GM12878 (cell line): ENCODE measurements around the gene HOMER2. TPM values are rescaled to one million over a fixed set of nuclear protein-coding genes. Genes with fewer than 3 reads are reported as not detected.

Source experiments
- ATAC-seq: fragments of 200-7000 bp; cut with Tn5 transposase; 3 replicates; pipeline ENCODE4 v1.9.1; 2020; ENCODE audit warnings: mild to moderate bottlenecking, moderate library complexity
- BruUV-seq: library from RNA; stranded (reverse); fragments of 400-500 nt; replicated peaks from 2 replicates; lab custom pipeline; 2021; lab: Mats Ljungman, UMichigan
- CTCF ChIA-PET: fragments of 300-600 bp; sonication (Branson Sonifier 250); formaldehyde crosslinking; extraction: SDS; loops from one replicate; lab custom pipeline; 2021; ENCODE audit warnings: inconsistent platforms; lab: Yijun Ruan, JAX
- POLR2A ChIA-PET: fragments of 350-600 bp; formaldehyde crosslinking; extraction: SDS; loops from one replicate; lab custom pipeline; 2021; ENCODE audit warnings: inconsistent platforms; lab: Charles Lee
- RAD21 ChIA-PET: fragments of 300-600 bp; sonication (Branson Sonifier 250); formaldehyde crosslinking; loops from one replicate; lab custom pipeline; 2023; ENCODE audit warnings: antibody characterized with exemption; ENCODE audit not compliant: unreplicated experiment; lab: Charles Lee
- SMC1A ChIA-PET: fragments of 300-600 bp; sonication (Branson Sonifier 250); formaldehyde crosslinking; loops from one replicate; lab custom pipeline; 2023; ENCODE audit not compliant: unreplicated experiment, uncharacterized antibody; lab: Charles Lee
- DNase-seq: peaks from one replicate; pipeline ENCODE4 v3.0.0-alpha.2; 2011; ENCODE audit warnings: low read depth, low spot score
- FAIRE-seq: peaks from 3 replicates; lab custom pipeline; 2011; peaks lifted over from hg19 to GRCh38; lab: Jason Lieb, UNC
- H2AFZ ChIP-seq: 2 replicates; pipeline ENCODE4 v1.6.0; 2011; ENCODE audit warnings: low read depth, low read length, control low read depth; ENCODE audit not compliant: control insufficient read depth
- H3K27ac ChIP-seq: 2 replicates; pipeline ENCODE4 v1.5.1; 2011; ENCODE audit warnings: control low read depth; ENCODE audit not compliant: control insufficient read depth, insufficient read depth
- H3K27me3 ChIP-seq, 2 experiments: replicated peaks in 1 of 2; 2 replicates each; pipeline versions ENCODE4 v1.6.0 to v1.6.1; 2011; ENCODE audit warnings: low read length in 1 of 2; ENCODE audit not compliant: control insufficient read depth in 2 of 2, insufficient read depth in 2 of 2
- H3K36me3 ChIP-seq, 2 experiments: 2 replicates each; pipeline ENCODE4 v1.5.1; 2011; ENCODE audit warnings: low read length in 1 of 2; ENCODE audit not compliant: control insufficient read depth in 2 of 2, insufficient read depth in 2 of 2
- H3K4me1 ChIP-seq: 2 replicates; pipeline ENCODE4 v1.6.1; 2011; ENCODE audit warnings: mild to moderate bottlenecking, low read length, moderate library complexity, mixed read lengths; ENCODE audit not compliant: control insufficient read depth, insufficient read depth
- H3K4me2 ChIP-seq: 2 replicates; pipeline ENCODE4 v1.6.0; 2011; ENCODE audit warnings: control low read depth; ENCODE audit not compliant: control insufficient read depth, insufficient read depth
- H3K4me3 ChIP-seq: fragments of 200-600 bp; sonication (generic); 2 replicates; pipeline ENCODE4 v1.5.1; 2016
- H3K79me2 ChIP-seq: 2 replicates; pipeline ENCODE4 v1.6.0; 2011; ENCODE audit warnings: low read length; ENCODE audit not compliant: control insufficient read depth, insufficient read depth
- H3K9ac ChIP-seq: 2 replicates; pipeline ENCODE4 v1.8.0; 2011; ENCODE audit warnings: low read length, control low read depth, mixed read lengths; ENCODE audit not compliant: control insufficient read depth, insufficient read depth
- H3K9me3 ChIP-seq: replicated peaks from 3 replicates; pipeline ENCODE4 v1.5.1; 2011; ENCODE audit warnings: mild to moderate bottlenecking, low read length; ENCODE audit not compliant: control insufficient read depth, insufficient read depth
- H4K20me1 ChIP-seq: 2 replicates; pipeline ENCODE4 v1.6.0; 2011; ENCODE audit not compliant: control insufficient read depth, insufficient read depth
- CBX5 ChIP-seq: sonication (generic); IDR thresholded peaks from 2 replicates; pipeline ENCODE4 v1.6.1; 2016; ENCODE audit warnings: low read depth, moderate library complexity, mild to moderate bottlenecking, inconsistent platforms
- CHD1 ChIP-seq: IDR thresholded peaks from 2 replicates; pipeline ENCODE4 v1.6.1; 2012; ENCODE audit warnings: low read depth, low read length, improper control_type of control experiment
- NFYA ChIP-seq: IDR thresholded peaks from 2 replicates; pipeline ENCODE4 v1.6.1; 2011; ENCODE audit warnings: low read depth, mild to moderate bottlenecking, low read length, improper control_type of control experiment, borderline replicate concordance
- NR2C1 ChIP-seq: fragments of 450-650 bp; IDR thresholded peaks from 2 replicates; pipeline ENCODE4 v1.6.1; 2017; ENCODE audit warnings: antibody characterized with exemption, mild to moderate bottlenecking, moderate library complexity
- POLR2AphosphoS5 ChIP-seq: IDR thresholded peaks from 2 replicates; pipeline ENCODE4 v1.6.1; 2011; ENCODE audit warnings: mild to moderate bottlenecking, low read length, inconsistent platforms
- SREBF2 ChIP-seq: IDR thresholded peaks from 2 replicates; pipeline ENCODE4 v1.6.1; 2012; ENCODE audit warnings: mild to moderate bottlenecking, low read length
- SRF ChIP-seq, 2 experiments: IDR thresholded peaks; 2 replicates each; pipeline ENCODE4 v1.6.1; 2011; ENCODE audit warnings: low read depth in 2 of 2, low read length in 2 of 2, mild to moderate bottlenecking in 1 of 2, moderate library complexity in 1 of 2
- WGBS: methylation state at CpG from one replicate; pipeline ENCODE4 v1.1.6; 2016; ENCODE audit warnings: low lambda C conversion rate; ENCODE audit not compliant: insufficient replicate concordance, insufficient coverage; ENCODE audit errors: missing lambda C conversion rate; 5-methylcytosine and 5-hydroxymethylcytosine counted together
- in situ Hi-C: fragments of 300-500 bp; cut with MboI; formaldehyde crosslinking; loops from 9 replicates; pipeline ENCODE4 v1.14.3; 2018; ENCODE audit warnings: mixed read lengths
- intact Hi-C: fragments of 100-400 bp; cut with micrococcal nuclease; formaldehyde crosslinking; loops from one replicate; pipeline ENCODE4 v1.14.2; 2022; ENCODE audit not compliant: unreplicated experiment
- polyA plus RNA-seq, 11 experiments: library from polyadenylated mRNA; depleted of rRNA in 4 of 11; unstranded in 6 of 11; stranded (reverse) in 5 of 11; fragments of >200 nt; fragmentation: Nextera tagmentation in 4 of 11; fragmentation: Illumina TruSeq in 1 of 11; extraction: Ambion mirVana in 4 of 11; extraction: Trizol in 1 of 11; gene quantifications; 1 replicate in 1 of 11; 2 replicates in 10 of 11; pipeline versions ENCODE4 v1.2.1 to v1.2.3, GENCODE V29; 2011 to 2016; ENCODE audit warnings: inconsistent platforms in 2 of 11, missing spikeins in 2 of 11, low read depth in 1 of 11
- total RNA-seq, 4 experiments: library from RNA; depleted of rRNA in 3 of 4; stranded (reverse); fragments of >200 nt in 3 of 4; fragmentation: Illumina TruSeq in 1 of 4; extraction: Trizol in 1 of 4; gene quantifications; 2 replicates each; pipeline versions ENCODE4 v1.2.1 to v1.2.3, GENCODE V29; 2013 to 2021
- TF ChIP-seq, protein P1 (sequence below): fragments of 450-650 bp; formaldehyde crosslinking; IDR thresholded peaks from 2 replicates; pipeline ENCODE4 v1.5.0; 2022; ENCODE audit warnings: mild to moderate bottlenecking, missing genetic modification characterization
- TF ChIP-seq, protein P2 (sequence below): fragments of 450-650 bp; IDR thresholded peaks from 2 replicates; pipeline ENCODE4 v1.6.1; 2017; ENCODE audit warnings: low read depth, mild to moderate bottlenecking, moderate library complexity
- TF ChIP-seq, protein P3 (sequence below): fragments of 450-650 bp; formaldehyde crosslinking; IDR thresholded peaks from 2 replicates; pipeline ENCODE4 v1.4.0; 2020; ENCODE audit warnings: mild to moderate bottlenecking, moderate library complexity

The HOMER2 gene
- total and polyA plus RNA-seq, 10 of the 15 experiments (the other 5 are each of a cell fraction or from before 2014, with no cell fraction given) = 0.60 to 5.0 (median 1.8) TPM

DNA sequence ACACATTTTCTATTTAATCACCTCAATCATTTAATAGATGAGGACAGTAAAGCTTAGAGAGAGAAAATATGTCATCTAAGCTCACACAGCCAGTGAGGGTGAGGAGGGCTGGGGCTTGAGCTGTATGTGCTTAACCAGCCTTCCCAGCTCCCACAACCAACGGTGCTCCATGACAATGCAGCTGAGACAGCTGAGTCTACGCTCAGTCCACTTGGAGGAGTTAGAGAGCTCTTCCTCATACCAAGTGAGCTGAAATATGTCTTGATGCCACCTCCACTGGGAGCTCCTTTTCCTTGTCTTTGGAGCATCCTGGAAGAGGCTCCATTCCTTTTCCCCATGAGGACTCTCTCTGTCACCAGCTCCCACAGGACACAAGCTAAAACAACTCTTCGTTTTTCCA is 9.3 kb downstream of the HOMER2 start:
- no peak for FAIRE-seq
- in situ Hi-C loops = no loop called here
- WGBS = 42% methylated on average over 3 of the region's 3 CpGs
- Histone ChIP-seq H2AFZ (no peak overlapping the region), H3K4me2 (no peak overlapping the region), H3K9ac (no peak overlapping the region), H3K9me3 (no peaks in the 10 kb centered on the region), H3K79me2 (no peaks in the 10 kb centered on the region), H4K20me1 (no peaks in the 10 kb centered on the region), H3K4me3 (no peak overlapping the region), H3K27ac (no peak overlapping the region), H3K27me3 (peaks cover 3% of the 10 kb centered on the region in 2 experiments; a peak in 3 of 4 replicates), H3K4me1 (no peaks in the 10 kb centered on the region), H3K36me3 (no peaks in the 10 kb centered on the region)
- intact Hi-C loops = no loop called here
- BruUV-seq = no TSS peak
- RAD21 ChIA-PET = no interaction called here
- SMC1A ChIA-PET = interaction anchor here (1.1 kb wide), 1 partner anchor 41 kb away, joined by 3 read pairs; no protein-coding TSS in a partner anchor
- TF ChIP-seq, protein P1, sequence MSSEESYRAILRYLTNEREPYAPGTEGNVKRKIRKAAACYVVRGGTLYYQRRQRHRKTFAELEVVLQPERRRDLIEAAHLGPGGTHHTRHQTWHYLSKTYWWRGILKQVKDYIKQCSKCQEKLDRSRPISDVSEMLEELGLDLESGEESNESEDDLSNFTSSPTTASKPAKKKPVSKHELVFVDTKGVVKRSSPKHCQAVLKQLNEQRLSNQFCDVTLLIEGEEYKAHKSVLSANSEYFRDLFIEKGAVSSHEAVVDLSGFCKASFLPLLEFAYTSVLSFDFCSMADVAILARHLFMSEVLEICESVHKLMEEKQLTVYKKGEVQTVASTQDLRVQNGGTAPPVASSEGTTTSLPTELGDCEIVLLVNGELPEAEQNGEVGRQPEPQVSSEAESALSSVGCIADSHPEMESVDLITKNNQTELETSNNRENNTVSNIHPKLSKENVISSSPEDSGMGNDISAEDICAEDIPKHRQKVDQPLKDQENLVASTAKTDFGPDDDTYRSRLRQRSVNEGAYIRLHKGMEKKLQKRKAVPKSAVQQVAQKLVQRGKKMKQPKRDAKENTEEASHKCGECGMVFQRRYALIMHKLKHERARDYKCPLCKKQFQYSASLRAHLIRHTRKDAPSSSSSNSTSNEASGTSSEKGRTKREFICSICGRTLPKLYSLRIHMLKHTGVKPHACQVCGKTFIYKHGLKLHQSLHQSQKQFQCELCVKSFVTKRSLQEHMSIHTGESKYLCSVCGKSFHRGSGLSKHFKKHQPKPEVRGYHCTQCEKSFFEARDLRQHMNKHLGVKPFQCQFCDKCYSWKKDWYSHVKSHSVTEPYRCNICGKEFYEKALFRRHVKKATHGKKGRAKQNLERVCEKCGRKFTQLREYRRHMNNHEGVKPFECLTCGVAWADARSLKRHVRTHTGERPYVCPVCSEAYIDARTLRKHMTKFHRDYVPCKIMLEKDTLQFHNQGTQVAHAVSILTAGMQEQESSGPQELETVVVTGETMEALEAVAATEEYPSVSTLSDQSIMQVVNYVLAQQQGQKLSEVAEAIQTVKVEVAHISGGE = no peak
- TF ChIP-seq, protein P2, sequence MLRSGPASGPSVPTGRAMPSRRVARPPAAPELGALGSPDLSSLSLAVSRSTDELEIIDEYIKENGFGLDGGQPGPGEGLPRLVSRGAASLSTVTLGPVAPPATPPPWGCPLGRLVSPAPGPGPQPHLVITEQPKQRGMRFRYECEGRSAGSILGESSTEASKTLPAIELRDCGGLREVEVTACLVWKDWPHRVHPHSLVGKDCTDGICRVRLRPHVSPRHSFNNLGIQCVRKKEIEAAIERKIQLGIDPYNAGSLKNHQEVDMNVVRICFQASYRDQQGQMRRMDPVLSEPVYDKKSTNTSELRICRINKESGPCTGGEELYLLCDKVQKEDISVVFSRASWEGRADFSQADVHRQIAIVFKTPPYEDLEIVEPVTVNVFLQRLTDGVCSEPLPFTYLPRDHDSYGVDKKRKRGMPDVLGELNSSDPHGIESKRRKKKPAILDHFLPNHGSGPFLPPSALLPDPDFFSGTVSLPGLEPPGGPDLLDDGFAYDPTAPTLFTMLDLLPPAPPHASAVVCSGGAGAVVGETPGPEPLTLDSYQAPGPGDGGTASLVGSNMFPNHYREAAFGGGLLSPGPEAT = no peak
- TF ChIP-seq CBX5 (no peak), CHD1 (no peak), NFYA (no peak), SREBF2 (no peak), NR2C1 (no peak), SRF (IDR thresholded peaks at IDR 0.05; ENCODE audit: low read depth in 2 of 2, low read length in 2 of 2) (no peak), POLR2AphosphoS5 (no peak)
- TF ChIP-seq, protein P3, sequence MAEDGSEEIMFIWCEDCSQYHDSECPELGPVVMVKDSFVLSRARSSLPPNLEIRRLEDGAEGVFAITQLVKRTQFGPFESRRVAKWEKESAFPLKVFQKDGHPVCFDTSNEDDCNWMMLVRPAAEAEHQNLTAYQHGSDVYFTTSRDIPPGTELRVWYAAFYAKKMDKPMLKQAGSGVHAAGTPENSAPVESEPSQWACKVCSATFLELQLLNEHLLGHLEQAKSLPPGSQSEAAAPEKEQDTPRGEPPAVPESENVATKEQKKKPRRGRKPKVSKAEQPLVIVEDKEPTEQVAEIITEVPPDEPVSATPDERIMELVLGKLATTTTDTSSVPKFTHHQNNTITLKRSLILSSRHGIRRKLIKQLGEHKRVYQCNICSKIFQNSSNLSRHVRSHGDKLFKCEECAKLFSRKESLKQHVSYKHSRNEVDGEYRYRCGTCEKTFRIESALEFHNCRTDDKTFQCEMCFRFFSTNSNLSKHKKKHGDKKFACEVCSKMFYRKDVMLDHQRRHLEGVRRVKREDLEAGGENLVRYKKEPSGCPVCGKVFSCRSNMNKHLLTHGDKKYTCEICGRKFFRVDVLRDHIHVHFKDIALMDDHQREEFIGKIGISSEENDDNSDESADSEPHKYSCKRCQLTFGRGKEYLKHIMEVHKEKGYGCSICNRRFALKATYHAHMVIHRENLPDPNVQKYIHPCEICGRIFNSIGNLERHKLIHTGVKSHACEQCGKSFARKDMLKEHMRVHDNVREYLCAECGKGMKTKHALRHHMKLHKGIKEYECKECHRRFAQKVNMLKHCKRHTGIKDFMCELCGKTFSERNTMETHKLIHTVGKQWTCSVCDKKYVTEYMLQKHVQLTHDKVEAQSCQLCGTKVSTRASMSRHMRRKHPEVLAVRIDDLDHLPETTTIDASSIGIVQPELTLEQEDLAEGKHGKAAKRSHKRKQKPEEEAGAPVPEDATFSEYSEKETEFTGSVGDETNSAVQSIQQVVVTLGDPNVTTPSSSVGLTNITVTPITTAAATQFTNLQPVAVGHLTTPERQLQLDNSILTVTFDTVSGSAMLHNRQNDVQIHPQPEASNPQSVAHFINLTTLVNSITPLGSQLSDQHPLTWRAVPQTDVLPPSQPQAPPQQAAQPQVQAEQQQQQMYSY = no peak
- ATAC-seq = no peak
- CTCF ChIA-PET = no interaction called here
- DNase-seq = no peak
- POLR2A ChIA-PET = no interaction called here
